Stimulated activated effector memory CD8-positive, alpha-beta T cell treated with anti-CD3 and anti-CD28 coated beads, Interleukin-12 subunit alpha, Interleukin-12 subunit beta, amount 100 ng/mL, for 72 hours (primary cell): Measurements from ENCODE around the gene R3HDM2.
A peak's percentile ranks its signal among the peaks of the same experiment; 100 is the strongest.

Experiments
- ATAC-seq: fragments of 150-1000 bp; cut with Tn5 transposase; 2 replicates; pipeline ENCODE4 v1.10.0; 2021
- DNase-seq, 2 donors: peaks; one replicate each; pipeline ENCODE4 v3.0.0; 2021 to 2022; ENCODE audit warnings: low spot score in 2 of 2
- H3K27ac Mint-ChIP-seq: one replicate; pipeline ENCODE4 v1.8.0; 2022; ENCODE audit warnings: mild to moderate bottlenecking, mixed read lengths
- H3K36me3 Mint-ChIP-seq: one replicate; pipeline ENCODE4 v1.8.0; 2022; ENCODE audit warnings: mild to moderate bottlenecking, mixed read lengths
- H3K4me1 Mint-ChIP-seq: one replicate; pipeline ENCODE4 v1.8.0; 2022; ENCODE audit warnings: mixed read lengths
- H3K4me3 Mint-ChIP-seq: one replicate; pipeline ENCODE4 v1.8.0; 2022; ENCODE audit warnings: mild to moderate bottlenecking, mixed read lengths
- H3K9me3 Mint-ChIP-seq: one replicate; pipeline ENCODE4 v1.8.0; 2022; ENCODE audit warnings: mixed read lengths

Gene R3HDM2

DNA sequence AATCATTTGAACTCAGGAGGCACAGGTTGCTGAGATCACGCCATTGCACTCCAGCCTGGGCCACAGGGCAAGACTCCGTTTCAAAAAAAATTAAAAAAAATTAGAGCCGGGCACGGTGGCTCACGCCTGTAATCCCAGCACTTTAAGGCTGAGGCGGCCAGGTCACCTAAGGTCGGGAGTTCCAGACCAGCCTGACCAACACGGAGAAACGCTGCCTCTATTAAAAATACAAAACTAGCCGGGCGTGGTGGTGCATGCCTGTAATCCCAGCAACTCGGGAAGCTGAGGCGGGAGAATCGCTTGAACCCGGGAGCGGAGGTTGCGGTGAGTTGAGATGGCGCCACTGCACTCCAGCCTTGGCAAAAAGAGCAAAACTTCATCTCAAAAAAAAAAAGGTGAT is 35.7 kb downstream of the R3HDM2 start:
- H3K36me3 Mint-ChIP-seq, result peaks cover 50% of the 10 kb centered on the region
- H3K27ac Mint-ChIP-seq, result no peak overlapping the region
- no peak overlapping the region for H3K4me3 Mint-ChIP-seq
- no peaks in the 10 kb centered on the region for H3K9me3 Mint-ChIP-seq
- H3K4me1 Mint-ChIP-seq, result peaks cover 12% of the 10 kb centered on the region
- DNase-seq (no peak), ATAC-seq (no peak)

DNA sequence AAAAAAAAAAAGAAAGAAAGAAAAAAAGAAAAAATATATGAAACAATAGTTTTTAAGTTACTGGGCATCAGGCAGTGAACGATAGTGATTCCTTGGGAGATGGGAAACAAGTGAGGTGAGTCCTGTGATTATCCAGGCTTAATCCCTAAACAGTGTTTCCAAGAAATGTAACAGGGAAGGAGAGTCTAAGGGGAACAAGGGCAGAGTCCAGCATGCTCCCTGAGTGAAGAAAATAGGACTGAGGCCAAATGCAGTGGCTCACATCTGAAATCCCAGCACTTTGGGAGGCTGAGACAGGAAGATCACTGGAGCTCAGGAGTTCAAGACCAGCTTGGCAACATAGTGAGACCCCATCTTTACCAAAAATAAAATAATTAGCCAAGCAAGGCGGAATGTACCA is 40.7 kb downstream of the R3HDM2 start:
- Mint-ChIP-seq H3K4me1 (peaks cover 15% of the 10 kb centered on the region), H3K4me3 (no peak overlapping the region), H3K36me3 (peaks cover 50% of the 10 kb centered on the region), H3K9me3 (no peaks in the 10 kb centered on the region), H3K27ac (peak overlapping the region; percentile 72)
- no peak for ATAC-seq
- DNase-seq, result no peak

DNA sequence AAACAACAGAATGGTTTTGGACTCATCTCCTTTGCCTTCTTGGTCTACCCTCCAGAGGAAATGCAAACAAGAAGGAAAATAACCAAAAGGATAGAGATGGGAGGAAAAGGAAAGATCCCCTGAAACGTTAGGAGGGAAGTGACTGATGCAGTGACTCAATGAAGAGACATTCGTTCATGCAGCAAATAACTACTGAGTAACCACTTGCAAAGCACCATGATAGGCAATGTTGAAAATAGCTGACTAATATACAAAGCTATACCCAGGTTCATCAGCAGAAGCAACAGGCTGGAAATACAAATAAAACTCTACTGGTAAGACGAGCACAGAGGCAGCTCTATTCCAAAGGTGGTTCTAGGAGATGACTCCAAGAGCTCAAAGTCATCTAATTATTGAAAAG is 41.8 kb downstream of the R3HDM2 start:
- H3K9me3 Mint-ChIP-seq, result no peaks in the 10 kb centered on the region
- DNase-seq (no peak), ATAC-seq (peak; percentile 79)
- H3K4me3 Mint-ChIP-seq, result no peak overlapping the region
- H3K27ac Mint-ChIP-seq, result no peak overlapping the region
- H3K36me3 Mint-ChIP-seq, result peaks cover 39% of the 10 kb centered on the region
- peaks cover 15% of the 10 kb centered on the region for H3K4me1 Mint-ChIP-seq

DNA sequence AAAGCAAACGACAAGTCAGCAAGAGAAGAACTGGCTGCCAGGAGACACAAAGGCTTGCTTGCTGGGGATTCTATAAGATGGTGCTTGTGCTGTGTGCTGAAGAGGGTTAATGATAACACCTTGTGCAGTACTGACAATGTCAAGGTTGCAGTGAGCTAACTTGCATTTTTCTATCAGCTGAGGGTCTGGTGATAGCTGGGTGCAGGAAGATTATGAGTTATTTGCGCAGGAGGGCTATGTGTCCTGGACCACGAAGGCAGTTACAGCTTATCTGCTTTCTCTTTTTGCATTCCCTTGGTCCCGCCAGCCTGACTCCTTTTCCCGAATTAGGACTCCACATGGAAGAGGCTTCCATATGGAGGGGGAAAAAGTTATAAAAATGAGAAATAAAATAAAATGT is 42.4 kb downstream of the R3HDM2 start:
- H3K27ac Mint-ChIP-seq, result no peak overlapping the region

DNA sequence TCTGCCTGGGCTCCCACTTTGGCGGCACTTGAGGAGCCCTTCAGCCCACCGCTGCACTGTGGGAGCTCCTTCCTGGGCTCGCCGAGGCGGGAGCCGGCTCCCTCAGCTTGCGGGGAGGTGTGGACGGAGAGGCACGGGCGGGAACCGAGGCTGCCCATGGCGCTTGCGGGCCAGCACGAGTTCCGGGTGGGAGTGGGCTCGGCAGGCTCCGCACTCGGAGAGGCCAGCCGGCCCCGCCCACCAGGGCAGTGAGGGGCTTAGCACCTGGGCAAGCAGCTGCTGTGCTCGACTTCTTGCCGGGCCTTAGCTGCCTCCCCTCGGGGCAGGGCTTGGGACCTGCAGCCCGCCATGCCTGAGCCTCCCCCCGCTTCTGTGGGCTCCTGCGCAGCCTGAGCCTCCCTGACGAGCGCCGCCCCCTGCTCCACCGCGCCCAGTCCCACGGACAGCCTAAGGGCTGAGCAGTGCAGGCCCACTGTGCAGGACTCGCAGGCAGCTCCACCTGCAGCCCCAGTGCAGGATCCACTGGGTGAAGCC is 44.6 kb downstream of the R3HDM2 start:
- H3K4me1 Mint-ChIP-seq, result peaks cover 15% of the 10 kb centered on the region
- peaks cover 18% of the 10 kb centered on the region for H3K36me3 Mint-ChIP-seq
- peak overlapping the region; percentile 37 for H3K27ac Mint-ChIP-seq
- H3K4me3 Mint-ChIP-seq, result no peak overlapping the region
- ATAC-seq (no peak), DNase-seq (no peak)
- no peaks in the 10 kb centered on the region for H3K9me3 Mint-ChIP-seq

More for the DNA sequence above, 42.4 kb downstream of the R3HDM2 start:
- Mint-ChIP-seq H3K4me3 (no peak overlapping the region), H3K4me1 (peaks cover 15% of the 10 kb centered on the region), H3K9me3 (no peaks in the 10 kb centered on the region), H3K36me3 (peaks cover 33% of the 10 kb centered on the region)
- ATAC-seq (no peak), DNase-seq (no peak)

DNA sequence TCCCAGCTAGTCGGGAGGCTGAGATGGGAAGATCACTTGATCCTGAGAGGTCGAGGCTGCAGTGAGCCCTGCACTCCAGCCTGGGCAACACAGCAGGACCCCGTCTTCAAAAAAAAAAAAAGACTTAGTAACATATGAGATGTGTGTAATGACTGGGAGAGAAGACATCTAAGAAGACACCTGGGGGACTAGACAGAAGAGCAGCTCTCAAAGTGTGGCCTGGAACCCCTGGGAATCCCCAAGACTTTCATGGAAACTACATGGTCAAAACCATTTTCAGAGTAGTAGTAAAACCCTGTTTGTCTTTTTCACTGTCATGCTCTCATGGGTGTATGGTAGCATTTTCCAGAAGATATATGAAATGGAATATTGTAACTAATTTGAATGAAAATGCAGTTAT is 45.3 kb downstream of the R3HDM2 start:
- no peaks in the 10 kb centered on the region for H3K9me3 Mint-ChIP-seq
- peaks cover 22% of the 10 kb centered on the region for H3K36me3 Mint-ChIP-seq
- DNase-seq (no peak), ATAC-seq (no peak)
- H3K4me1 Mint-ChIP-seq, result peaks cover 15% of the 10 kb centered on the region
- peak overlapping the region; percentile 45 for H3K27ac Mint-ChIP-seq
- no peak overlapping the region for H3K4me3 Mint-ChIP-seq

DNA sequence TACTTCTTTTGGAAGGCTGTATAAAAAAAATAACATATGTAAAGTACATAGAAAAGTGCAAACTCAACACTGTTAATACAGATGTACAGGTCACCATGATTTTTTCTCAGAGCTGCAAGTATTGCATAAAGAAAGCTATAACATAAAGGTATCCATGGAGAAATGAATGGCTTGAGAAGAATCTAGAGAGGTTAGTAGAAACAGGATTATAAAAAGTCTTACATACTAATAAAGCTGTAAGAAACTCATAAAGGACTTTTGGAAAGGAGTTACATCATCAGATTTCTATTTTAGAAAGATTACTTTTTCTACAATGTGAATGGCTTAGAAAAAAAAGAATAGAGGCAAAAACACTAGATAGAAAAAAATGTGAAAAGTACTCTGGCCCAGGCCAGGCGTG is 46.4 kb downstream of the R3HDM2 start:
- Mint-ChIP-seq H3K4me1 (peaks cover 6% of the 10 kb centered on the region), H3K36me3 (peaks cover 16% of the 10 kb centered on the region), H3K27ac (no peak overlapping the region), H3K4me3 (no peak overlapping the region), H3K9me3 (no peaks in the 10 kb centered on the region)
- ATAC-seq, result no peak
- DNase-seq, result no peak

DNA sequence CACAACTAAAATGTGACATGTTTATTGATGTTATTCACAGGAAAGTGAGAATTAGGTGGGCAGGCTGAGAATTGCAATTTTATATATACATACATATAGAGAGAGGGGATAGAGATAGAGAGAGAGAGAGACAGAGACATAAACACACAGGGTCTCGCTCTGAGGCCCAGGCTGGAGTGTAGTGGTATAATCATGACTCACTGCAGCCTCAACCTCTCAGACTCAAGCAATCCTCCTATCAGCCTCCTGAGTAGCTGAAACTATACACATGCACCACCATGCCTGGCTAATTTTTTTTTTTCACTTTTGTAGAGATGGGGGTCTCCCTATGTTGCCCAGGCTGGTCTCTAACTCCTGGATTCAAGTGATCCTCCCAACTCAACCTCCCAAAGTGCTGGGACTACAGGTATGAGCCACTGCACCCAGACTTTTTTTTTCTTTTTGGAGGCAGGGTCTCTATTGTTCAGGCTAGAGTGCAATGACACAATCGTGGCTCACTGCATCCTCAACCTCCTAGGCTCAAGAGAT is 49.1 kb downstream of the R3HDM2 start:
- peaks cover 12% of the 10 kb centered on the region for H3K4me1 Mint-ChIP-seq

DNA sequence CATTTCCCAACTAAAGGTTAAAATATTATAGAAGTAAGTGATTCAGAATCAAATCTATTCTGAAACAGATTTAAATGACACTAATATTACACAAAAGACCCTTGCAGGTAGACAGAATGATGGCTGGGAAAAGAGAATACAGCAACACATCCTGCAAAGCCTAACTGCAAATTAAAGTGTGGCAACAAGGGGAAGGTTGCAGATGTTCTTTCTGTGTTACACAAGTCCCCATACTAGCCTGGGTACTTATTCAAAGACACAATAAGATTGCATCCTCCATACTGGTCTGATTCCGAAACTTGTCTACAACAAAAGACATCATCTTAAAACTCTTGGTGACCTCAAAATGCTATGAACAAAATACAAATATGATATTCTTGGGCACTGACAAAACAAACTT is 50.5 kb downstream of the R3HDM2 start:
- Mint-ChIP-seq H3K4me1 (peaks cover 12% of the 10 kb centered on the region), H3K4me3 (no peak overlapping the region), H3K27ac (no peak overlapping the region), H3K9me3 (no peaks in the 10 kb centered on the region), H3K36me3 (peaks cover 15% of the 10 kb centered on the region)
- DNase-seq (no peak), ATAC-seq (no peak)

More for the DNA sequence above, 49.1 kb downstream of the R3HDM2 start:
- H3K4me3 Mint-ChIP-seq, result no peak overlapping the region
- no peak overlapping the region for H3K27ac Mint-ChIP-seq
- peaks cover 11% of the 10 kb centered on the region for H3K36me3 Mint-ChIP-seq
- ATAC-seq (peak; percentile 44), DNase-seq (no peak)
- no peaks in the 10 kb centered on the region for H3K9me3 Mint-ChIP-seq

DNA sequence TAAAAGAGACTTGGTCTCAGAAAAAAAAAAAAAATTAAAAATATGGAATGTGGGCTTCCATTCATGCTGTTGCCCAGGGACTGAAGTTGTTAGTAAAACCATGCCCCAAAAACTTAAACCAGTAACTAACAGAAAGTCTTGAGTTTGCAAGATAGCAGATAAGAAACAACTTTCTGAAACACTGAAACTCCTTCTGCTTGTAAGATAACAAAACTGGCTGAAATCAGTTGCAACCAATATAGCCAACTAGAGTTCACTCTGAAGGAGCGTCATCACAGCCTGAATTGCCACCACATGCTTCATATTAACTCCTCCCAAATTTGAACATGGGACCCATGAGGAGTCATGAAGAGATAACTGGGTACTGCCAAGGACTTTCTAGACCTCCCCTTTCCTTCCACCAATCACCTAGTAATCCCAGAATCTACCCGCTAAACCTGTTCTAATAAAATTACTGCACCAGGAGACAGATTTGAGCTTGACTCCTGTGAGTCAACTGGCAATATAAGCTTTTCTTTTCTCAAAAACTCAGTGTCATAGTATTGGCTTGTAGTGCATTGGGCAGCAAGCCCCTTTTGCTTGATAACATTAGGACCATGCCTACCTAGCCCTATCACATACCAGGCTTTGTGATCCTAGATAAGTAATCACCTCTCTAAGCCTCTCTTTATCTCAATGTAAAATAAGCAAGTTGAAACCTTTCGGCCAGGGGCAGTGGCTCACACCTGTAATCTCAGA is 53.6 kb downstream of the R3HDM2 start:
- Mint-ChIP-seq H3K27ac (no peak overlapping the region), H3K9me3 (no peaks in the 10 kb centered on the region), H3K36me3 (peaks cover 15% of the 10 kb centered on the region), H3K4me3 (no peak overlapping the region), H3K4me1 (peaks cover 12% of the 10 kb centered on the region)
- DNase-seq, result no peak
- no peak for ATAC-seq

DNA sequence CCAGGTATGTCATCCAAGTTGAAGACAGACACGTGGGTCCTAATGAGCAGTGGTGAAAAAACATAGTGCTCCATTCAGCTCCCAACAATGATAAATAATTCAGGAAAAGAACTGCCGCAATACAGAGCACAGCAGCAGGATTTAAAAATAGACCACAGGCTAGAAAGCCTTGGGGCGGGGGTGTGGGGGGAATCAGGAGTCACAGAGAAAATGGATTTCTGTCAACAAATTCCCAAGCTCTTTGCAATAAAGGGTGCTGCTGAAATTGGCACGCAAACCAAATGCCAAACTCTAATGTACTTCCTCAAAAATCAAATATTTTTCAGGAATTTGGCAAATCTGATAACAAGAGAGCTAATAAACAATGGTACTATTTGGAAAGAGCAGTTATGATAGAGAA is 58.6 kb downstream of the R3HDM2 start:
- no peak for ATAC-seq

DNA sequence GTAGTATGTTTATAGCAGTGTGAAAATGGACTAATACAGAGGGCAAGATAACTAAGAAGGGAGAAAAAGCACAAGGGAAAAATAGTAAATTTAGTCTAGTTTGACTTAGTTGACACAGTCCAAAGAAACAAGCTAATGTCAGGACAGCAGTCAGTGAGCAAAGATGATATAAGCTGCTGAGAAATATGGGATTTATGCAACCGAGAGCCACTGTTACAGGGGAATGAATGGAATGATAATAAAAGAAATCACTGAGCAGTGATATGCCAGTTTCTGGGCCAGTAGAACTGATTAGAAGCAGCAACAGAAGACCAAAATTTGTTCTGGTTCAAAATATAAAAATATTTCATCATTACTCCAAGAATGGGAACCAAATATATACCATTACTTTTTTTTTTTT is 60.1 kb downstream of the R3HDM2 start:
- H3K9me3 Mint-ChIP-seq, result peaks cover 7% of the 10 kb centered on the region
- DNase-seq (no peak), ATAC-seq (no peak)
- H3K27ac Mint-ChIP-seq, result no peak overlapping the region
- H3K4me3 Mint-ChIP-seq, result no peak overlapping the region
- H3K36me3 Mint-ChIP-seq, result no peaks in the 10 kb centered on the region
- no peaks in the 10 kb centered on the region for H3K4me1 Mint-ChIP-seq

More for the DNA sequence above, 58.6 kb downstream of the R3HDM2 start:
- peaks cover 2% of the 10 kb centered on the region for H3K4me1 Mint-ChIP-seq
- no peak overlapping the region for H3K27ac Mint-ChIP-seq
- H3K4me3 Mint-ChIP-seq, result no peak overlapping the region
- no peak for DNase-seq
- peaks cover 5% of the 10 kb centered on the region for H3K36me3 Mint-ChIP-seq
- H3K9me3 Mint-ChIP-seq, result peaks cover 2% of the 10 kb centered on the region

DNA sequence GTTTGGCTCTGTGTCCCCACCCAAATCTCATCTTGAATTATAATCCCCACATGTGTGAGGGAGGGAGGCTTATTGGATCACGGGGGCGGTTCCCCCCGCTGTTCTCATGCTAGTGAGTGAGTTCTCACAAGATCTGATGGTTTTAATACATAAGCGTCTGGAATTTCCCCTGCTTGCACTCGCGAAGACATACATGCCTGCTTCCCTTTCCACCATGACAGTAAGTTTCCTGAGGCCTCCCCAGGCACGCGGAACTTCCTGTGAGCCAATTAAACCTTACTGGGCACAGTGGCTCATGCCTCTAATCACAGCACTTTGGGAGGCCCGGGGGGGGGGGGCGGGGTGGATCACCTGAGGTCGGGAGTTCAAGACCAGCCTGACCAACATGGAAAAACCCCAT is 60.8 kb downstream of the R3HDM2 start:
- no peak for ATAC-seq
- DNase-seq, result no peak
- Mint-ChIP-seq H3K4me3 (no peak overlapping the region), H3K27ac (no peak overlapping the region), H3K4me1 (no peaks in the 10 kb centered on the region), H3K36me3 (no peaks in the 10 kb centered on the region), H3K9me3 (peaks cover 7% of the 10 kb centered on the region)

DNA sequence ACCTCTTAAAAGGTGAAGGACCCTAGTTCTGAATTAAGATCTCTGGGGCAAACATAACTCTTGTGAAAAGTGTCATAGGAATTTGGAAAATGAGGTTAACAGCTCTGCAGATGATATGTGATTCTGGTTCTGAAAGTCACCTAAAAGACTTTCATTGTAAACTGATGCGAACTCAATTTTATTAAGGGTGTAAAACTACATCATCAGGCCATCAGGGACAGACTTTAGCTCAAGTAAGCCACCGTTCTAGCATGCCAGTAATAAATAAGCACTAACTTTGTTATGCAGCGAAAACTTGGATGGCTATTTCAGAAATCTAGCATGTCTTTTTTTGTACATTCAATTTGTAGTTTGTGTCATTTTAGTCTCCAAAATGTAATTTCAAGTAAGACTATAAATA is 61.6 kb downstream of the R3HDM2 start:
- Mint-ChIP-seq H3K27ac (no peak overlapping the region), H3K36me3 (no peaks in the 10 kb centered on the region), H3K4me3 (no peak overlapping the region), H3K9me3 (peaks cover 7% of the 10 kb centered on the region), H3K4me1 (no peaks in the 10 kb centered on the region)
- ATAC-seq, result no peak
- no peak for DNase-seq

DNA sequence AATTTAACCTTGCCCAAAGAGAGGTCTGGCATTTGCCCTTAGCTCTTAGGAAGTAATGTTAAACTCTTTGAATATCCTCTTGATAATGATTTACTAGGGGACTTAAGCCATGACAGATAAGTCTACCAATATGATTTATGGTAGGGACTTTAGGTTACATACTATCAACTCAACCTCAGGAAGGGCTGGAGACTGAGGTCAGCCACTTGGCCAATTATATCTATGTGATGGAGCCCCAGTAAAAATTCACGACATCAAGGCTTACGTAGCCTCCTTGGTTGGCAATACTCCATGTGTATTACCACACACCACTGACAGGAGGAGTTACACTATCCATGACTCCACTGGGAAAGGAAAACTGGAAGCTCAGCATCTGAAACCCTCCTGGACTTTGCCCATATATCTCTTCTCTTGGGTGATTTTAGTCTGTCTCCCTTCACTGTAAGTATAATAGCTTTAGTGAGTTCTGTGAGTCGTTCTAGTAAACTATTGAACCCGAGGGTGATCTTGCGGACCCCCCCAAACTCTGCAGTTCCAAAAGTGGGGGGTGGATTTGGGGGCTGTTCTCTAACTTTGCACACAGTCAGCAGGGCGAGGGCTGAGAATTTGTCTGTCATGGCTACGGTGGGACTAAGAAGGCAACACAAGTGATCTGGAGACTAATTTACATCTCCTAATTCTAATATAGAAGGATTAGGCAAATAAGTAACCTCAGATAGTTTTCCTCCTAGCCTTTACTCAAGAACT is 62.3 kb downstream of the R3HDM2 start:
- H3K4me3 Mint-ChIP-seq, result no peak overlapping the region
- H3K36me3 Mint-ChIP-seq, result no peaks in the 10 kb centered on the region
- H3K27ac Mint-ChIP-seq, result no peak overlapping the region
- no peak for DNase-seq
- H3K4me1 Mint-ChIP-seq, result no peaks in the 10 kb centered on the region
- no peak for ATAC-seq
- H3K9me3 Mint-ChIP-seq, result peaks cover 7% of the 10 kb centered on the region

DNA sequence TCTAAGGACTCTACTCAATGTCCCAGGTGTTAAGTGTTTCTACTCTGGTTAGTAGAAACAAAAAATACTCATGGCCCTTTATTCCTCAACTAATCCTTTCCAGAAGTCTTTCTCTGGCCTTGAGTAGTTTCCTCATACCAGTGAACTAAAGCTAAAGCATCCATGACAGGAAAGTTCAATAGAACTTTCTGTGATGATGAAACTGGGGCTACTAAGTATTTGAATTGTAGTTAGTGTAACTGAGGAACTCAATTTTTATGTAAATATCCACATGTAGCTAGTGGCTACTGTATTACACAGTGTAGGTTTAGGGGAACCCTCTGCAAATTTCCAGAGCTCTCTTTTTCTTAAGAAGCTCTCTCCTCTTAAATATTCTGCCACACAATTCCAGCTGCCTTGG is 63.7 kb downstream of the R3HDM2 start:
- Mint-ChIP-seq H3K27ac (no peak overlapping the region), H3K4me1 (no peaks in the 10 kb centered on the region), H3K9me3 (peaks cover 7% of the 10 kb centered on the region), H3K36me3 (no peaks in the 10 kb centered on the region), H3K4me3 (no peak overlapping the region)
- ATAC-seq, result no peak
- DNase-seq, result no peak
